Hepatocyte (in vitro differentiated cells): ENCODE data around the gene GPR135. TPM values are rescaled to one million over a fixed set of nuclear protein-coding genes. Genes with fewer than 3 reads are reported as not detected.
A peak's percentile ranks its signal among the peaks of the same experiment; 100 is the strongest.
"Not testable (repeated sequence)": the region's sequence is repeated elsewhere in the genome, so short reads cannot be mapped to it uniquely, and the experiment has no call there.

Source experiments
- DNase-seq: peaks from one replicate; pipeline ENCODE4 v3.0.0-alpha.2; 2016; ENCODE audit warnings: low spot score
- H2AFZ ChIP-seq: fragments of 200-600 bp; sonication (generic); 2 replicates; pipeline ENCODE4 v1.6.0; 2016; ENCODE audit warnings: antibody characterized with exemption, mild to moderate bottlenecking
- H3K27ac ChIP-seq: fragments of 200-600 bp; sonication (generic); 2 replicates; pipeline ENCODE4 v1.5.1; 2016; ENCODE audit warnings: mild to moderate bottlenecking
- H3K27me3 ChIP-seq: fragments of 200-600 bp; sonication (generic); 2 replicates; pipeline ENCODE4 v1.6.1; 2016
- H3K36me3 ChIP-seq: fragments of 200-600 bp; sonication (generic); replicated peaks from 2 replicates; pipeline ENCODE4 v1.5.1; 2016; ENCODE audit warnings: low read depth; ENCODE audit not compliant: insufficient read depth
- H3K4me1 ChIP-seq: fragments of 200-600 bp; sonication (generic); 2 replicates; pipeline ENCODE4 v1.5.1; 2016; ENCODE audit warnings: mild to moderate bottlenecking, moderate library complexity; ENCODE audit not compliant: insufficient read depth
- H3K4me2 ChIP-seq: fragments of 200-600 bp; sonication (generic); 2 replicates; pipeline ENCODE4 v1.6.0; 2016
- H3K4me3 ChIP-seq: fragments of 200-600 bp; sonication (generic); 2 replicates; pipeline ENCODE4 v1.5.1; 2016; ENCODE audit warnings: mild to moderate bottlenecking
- H3K79me2 ChIP-seq: fragments of 200-600 bp; sonication (generic); 2 replicates; pipeline ENCODE4 v1.6.0; 2017; ENCODE audit warnings: mild to moderate bottlenecking
- H3K9me2 ChIP-seq: fragments of 200-600 bp; sonication (generic); replicated peaks from 2 replicates; pipeline ENCODE4 v1.6.0; 2017; ENCODE audit warnings: mild to moderate bottlenecking; ENCODE audit not compliant: insufficient read depth
- H3K9me3 ChIP-seq: fragments of 200-600 bp; sonication (generic); 2 replicates; pipeline ENCODE4 v1.5.1; 2016; ENCODE audit warnings: low read depth, mild to moderate bottlenecking
- H4K20me1 ChIP-seq: fragments of 200-600 bp; sonication (generic); 2 replicates; pipeline ENCODE4 v1.6.0; 2016; ENCODE audit warnings: mild to moderate bottlenecking; ENCODE audit not compliant: insufficient read depth, poor library complexity, severe bottlenecking
- CTCF ChIP-seq: fragments of 200-600 bp; sonication (generic); IDR thresholded peaks from 2 replicates; pipeline ENCODE4 v1.5.1; 2016; ENCODE audit warnings: antibody characterized with exemption, mild to moderate bottlenecking; ENCODE audit not compliant: poor library complexity
- EZH2 ChIP-seq: fragments of 200-600 bp; sonication (generic); IDR thresholded peaks from 2 replicates; pipeline ENCODE4 v1.6.1; 2016; ENCODE audit warnings: antibody characterized with exemption, mild to moderate bottlenecking, borderline replicate concordance
- EZH2phosphoT487 ChIP-seq: fragments of 200-600 bp; sonication (generic); IDR thresholded peaks from one replicate; pipeline ENCODE4 v1.6.1; 2018; ENCODE audit warnings: antibody characterized with exemption, mild to moderate bottlenecking, low read depth, moderate library complexity; ENCODE audit not compliant: unreplicated experiment, severe bottlenecking
- WGBS: methylation state at CpG from one replicate; pipeline ENCODE4 v1.1.6; 2016; ENCODE audit warnings: low lambda C conversion rate; ENCODE audit errors: missing lambda C conversion rate; 5-methylcytosine and 5-hydroxymethylcytosine counted together
- polyA plus RNA-seq: library from polyadenylated mRNA; unstranded; fragments of >200 nt; fragmentation: Nextera tagmentation; extraction: Ambion mirVana; gene quantifications from 2 replicates; pipeline ENCODE4 v1.2.1, GENCODE V29; 2016
- total RNA-seq: library from RNA; depleted of rRNA; stranded (reverse); fragments of >200 nt; gene quantifications from 2 replicates; pipeline ENCODE4 v1.2.3, GENCODE V29; 2014

GPR135 gene
- total and polyA plus RNA-seq, 2 experiments from 2014 or later = 0.28 to 1.8 TPM

GRCh38 chr14:59451849-59452248 lies 13.3 kb downstream of the GPR135 start:
- Histone ChIP-seq H3K4me1 (no peaks in the 10 kb centered on the region), H3K36me3 (no peaks in the 10 kb centered on the region), H4K20me1 (no peaks in the 10 kb centered on the region), H3K4me2 (no peak overlapping the region), H3K27me3 (no peaks in the 10 kb centered on the region), H3K4me3 (no peak overlapping the region), H3K9me3 (no peaks in the 10 kb centered on the region), H3K79me2 (no peaks in the 10 kb centered on the region), H3K9me2 (no peaks in the 10 kb centered on the region), H2AFZ (no peak overlapping the region), H3K27ac (no peak overlapping the region)
- TF ChIP-seq EZH2 (no peak), EZH2phosphoT487 (no peak), CTCF (no peak)
- WGBS = 97% methylated on average over 1 of the region's 1 CpG
- no peak for DNase-seq

GRCh38 chr14:59450716-59451115 lies 14.5 kb downstream of the GPR135 start:
- Histone ChIP-seq H3K36me3 (no peaks in the 10 kb centered on the region), H3K9me3 (no peaks in the 10 kb centered on the region), H4K20me1 (no peaks in the 10 kb centered on the region), H3K79me2 (no peaks in the 10 kb centered on the region), H3K4me3 (no peak overlapping the region), H3K9me2 (no peaks in the 10 kb centered on the region), H3K4me1 (no peaks in the 10 kb centered on the region), H3K4me2 (no peak overlapping the region), H2AFZ (no peak overlapping the region), H3K27me3 (no peaks in the 10 kb centered on the region), H3K27ac (no peak overlapping the region)
- TF ChIP-seq EZH2phosphoT487 (no peak), EZH2 (no peak)
- 94% methylated on average over 3 of the region's 3 CpGs for WGBS
- DNase-seq = no peak

GRCh38 chr14:59448673-59449072 lies 16.5 kb downstream of the GPR135 start:
- H3K27ac ChIP-seq, H3K9me3 ChIP-seq, H3K4me2 ChIP-seq, H4K20me1 ChIP-seq, H3K27me3 ChIP-seq, H2AFZ ChIP-seq, H3K9me2 ChIP-seq, H3K79me2 ChIP-seq, H3K36me3 ChIP-seq, H3K4me3 ChIP-seq, H3K4me1 ChIP-seq, DNase-seq: not testable (repeated sequence)
- WGBS = 40% methylated on average over 2 of the region's 2 CpGs

GRCh38 chr14:59439256-59439965 lies 25.8 kb downstream of the GPR135 start:
- Histone ChIP-seq H3K79me2 (no peaks in the 10 kb centered on the region), H2AFZ (no peak overlapping the region), H3K36me3 (no peaks in the 10 kb centered on the region), H3K9me3 (no peaks in the 10 kb centered on the region), H3K27ac (peak overlapping the region; percentile 1), H4K20me1 (no peaks in the 10 kb centered on the region), H3K9me2 (no peaks in the 10 kb centered on the region), H3K27me3 (no peaks in the 10 kb centered on the region), H3K4me2 (peak overlapping the region; percentile 25), H3K4me3 (no peak overlapping the region), H3K4me1 (no peaks in the 10 kb centered on the region)
- no peak for DNase-seq
- 58% methylated on average over 5 of the region's 5 CpGs for WGBS
- no peak for TF ChIP-seq CTCF
- TF ChIP-seq EZH2 = no peak
- no peak for TF ChIP-seq EZH2phosphoT487
